Lung (tissue), 12 donors: ENCODE measurements around the gene SPON1. TPM values are rescaled to one million over a fixed set of nuclear protein-coding genes. Genes with fewer than 3 reads are reported as not detected.

Experiments used
- ATAC-seq: fragments of 200-7000 bp; cut with Tn5 transposase; one replicate; pipeline ENCODE4 v1.9.1; 2020; ENCODE audit warnings: moderate number of reproducible peaks; ENCODE audit not compliant: insufficient read depth, low FRiP score
- DNase-seq, 3 donors: peaks; one replicate each; pipeline ENCODE4 v3.0.0-alpha.2; 2013 to 2017
- H3K27ac ChIP-seq, 2 donors: one replicate each; pipeline ENCODE4 v1.5.1; 2013; ENCODE audit warnings: mild to moderate bottlenecking in 2 of 2, moderate library complexity in 2 of 2, control low read depth in 1 of 2, inconsistent platforms in 1 of 2, low read depth in 1 of 2, low read length in 1 of 2
- H3K27me3 ChIP-seq, 3 donors: one replicate each; pipeline ENCODE4 v1.5.1; 2013; ENCODE audit warnings: low read length in 2 of 3; ENCODE audit not compliant: control insufficient read depth in 3 of 3, insufficient read depth in 3 of 3
- H3K36me3 ChIP-seq, 4 donors: one replicate each; pipeline ENCODE4 v1.5.1; 2013; ENCODE audit warnings: low read length in 4 of 4, mild to moderate bottlenecking in 1 of 4, moderate library complexity in 1 of 4; ENCODE audit not compliant: control insufficient read depth in 4 of 4, insufficient read depth in 4 of 4
- H3K4me1 ChIP-seq, 5 donors: one replicate each; pipeline ENCODE4 v1.5.1; 2013; ENCODE audit warnings: low read length in 5 of 5, mild to moderate bottlenecking in 2 of 5, moderate library complexity in 1 of 5; ENCODE audit not compliant: control insufficient read depth in 5 of 5, insufficient read depth in 5 of 5
- H3K4me3 ChIP-seq: one replicate; pipeline ENCODE4 v1.5.1; 2013; ENCODE audit warnings: mild to moderate bottlenecking, control low read depth, moderate library complexity
- H3K9ac ChIP-seq, 2 donors: one replicate each; pipeline ENCODE4 v1.5.1; 2013; ENCODE audit warnings: low read length in 2 of 2, control low read depth in 1 of 2; ENCODE audit not compliant: insufficient read depth in 1 of 2
- H3K9me3 ChIP-seq, 4 donors: one replicate each; pipeline ENCODE4 v1.5.1; 2013; ENCODE audit warnings: low read length in 3 of 4, mild to moderate bottlenecking in 1 of 4, moderate library complexity in 1 of 4; ENCODE audit not compliant: control insufficient read depth in 4 of 4, insufficient read depth in 3 of 4
- CTCF ChIP-seq: IDR thresholded peaks from 2 replicates; pipeline ENCODE4 v1.5.1; 2012; ENCODE audit warnings: mild to moderate bottlenecking; ENCODE audit errors: control extremely low read depth, extremely low read depth
- WGBS, 2 donors: extraction: QIAGEN DNeasy Blood & Tissue Kit; methylation state at CpG; one replicate each; pipeline ENCODE4 v1.1.7; 2013; 5-methylcytosine and 5-hydroxymethylcytosine counted together
- polyA plus RNA-seq, 2 donors: library from polyadenylated mRNA; stranded (reverse); fragments of 200-250 nt; gene quantifications; one replicate each; pipeline ENCODE4 v1.2.1, GENCODE V29; 2013
- total RNA-seq, 2 donors: library from RNA; depleted of rRNA in 1 of 2; stranded (reverse); fragments of >200 nt in 1 of 2; gene quantifications; one replicate each; pipeline ENCODE4 v1.2.1, GENCODE V29; 2014 to 2021
- donor health status: control.
- donor health status: control.
- donor health status: Bipolar disorder and iron deficiency.
- donor health status: healthy.
- donor health status: DM: yes; HTN: yes; CAD: no.

The SPON1 gene
- total and polyA plus RNA-seq, 4 donors, result 8.4 to 98.6 (median 59.9) TPM

GRCh38 chr11:14045417-14045816, 82.9 kb downstream of the SPON1 start:
- TF ChIP-seq CTCF, result no peak
- 96 to 98% methylated on average over 2 of the region's 2 CpGs for WGBS, 2 donors
- ATAC-seq, result no peak

GRCh38 chr11:14052198-14052597, 89.7 kb downstream of the SPON1 start:
- TF ChIP-seq CTCF, result no peak
- no peak overlapping the region for H3K9ac ChIP-seq
- 92 to 98% methylated on average over 3 of the region's 3 CpGs for WGBS, 2 donors
- H3K27me3 ChIP-seq, result no peaks in the 10 kb centered on the region
- no peak for DNase-seq
- no peaks in the 10 kb centered on the region for H3K9me3 ChIP-seq
- no peak for ATAC-seq
- no peak overlapping the region for H3K27ac ChIP-seq
- peaks cover 0 to 7% (median 2%) of the 10 kb centered on the region in 4 donors for H3K36me3 ChIP-seq
- H3K4me1 ChIP-seq, result peaks cover 0 to 2% (median 0%) of the 10 kb centered on the region in 5 donors
- H3K4me3 ChIP-seq, result no peak overlapping the region

More at GRCh38 chr11:14045417-14045816, 82.9 kb downstream of the SPON1 start:
- Histone ChIP-seq H3K36me3 (peaks cover 0 to 2% (median 0%) of the 10 kb centered on the region in 4 donors), H3K27me3 (no peaks in the 10 kb centered on the region), H3K4me3 (no peak overlapping the region), H3K9ac (no peak overlapping the region), H3K27ac (no peak overlapping the region), H3K9me3 (no peaks in the 10 kb centered on the region), H3K4me1 (no peaks in the 10 kb centered on the region)
- no peak for DNase-seq

- H3K4me3 ChIP-seq, result no peak overlapping the region
- peaks cover 0 to 4% (median 2%) of the 10 kb centered on the region in 4 donors for H3K36me3 ChIP-seq
- H3K27me3 ChIP-seq, result no peaks in the 10 kb centered on the region
- peaks cover 0 to 2% (median 0%) of the 10 kb centered on the region in 5 donors for H3K4me1 ChIP-seq
- no peak overlapping the region for H3K9ac ChIP-seq
- WGBS, 2 donors, result 76 to 83% methylated on average over 12 of the region's 12 CpGs
- DNase-seq (no peak), ATAC-seq (no peak)
- no peak overlapping the region for H3K27ac ChIP-seq
- no peaks in the 10 kb centered on the region for H3K9me3 ChIP-seq
- TF ChIP-seq CTCF, result no peak
These were observed 91.9 kb downstream of the SPON1 start for GRCh38 chr11:14054116-14055107.
